DND-41 (cell line): ENCODE measurements around the gene PALD1.

Experiments
- ATAC-seq: fragments of 200-7000 bp; cut with Tn5 transposase; 3 replicates; pipeline ENCODE4 v1.9.1; 2021; ENCODE audit warnings: low read depth; ENCODE audit not compliant: insufficient read depth
- DNase-seq: peaks from one replicate; pipeline ENCODE4 v3.0.0-alpha.2; 2020
- H2AFZ ChIP-seq: 2 replicates; pipeline ENCODE4 v1.6.0; 2012; ENCODE audit warnings: low read depth, low read length
- H3K27ac ChIP-seq: 2 replicates; pipeline ENCODE4 v1.5.1; 2012; ENCODE audit warnings: low read length, inconsistent platforms
- H3K27me3 ChIP-seq: fragments of 200-600 bp; sonication (generic); 2 replicates; pipeline ENCODE4 v1.6.0; 2012; ENCODE audit warnings: low read length, mild to moderate bottlenecking, inconsistent platforms; ENCODE audit not compliant: insufficient read depth, poor library complexity
- H3K36me3 ChIP-seq: 2 replicates; pipeline ENCODE4 v1.5.1; 2012; ENCODE audit warnings: low read length, inconsistent platforms; ENCODE audit not compliant: insufficient read depth
- H3K4me1 ChIP-seq: 2 replicates; pipeline ENCODE4 v1.5.1; 2012; ENCODE audit warnings: mild to moderate bottlenecking, low read length; ENCODE audit not compliant: insufficient read depth
- H3K4me2 ChIP-seq: 2 replicates; pipeline ENCODE4 v1.6.0; 2012; ENCODE audit warnings: mild to moderate bottlenecking, moderate library complexity, low read length, inconsistent platforms; ENCODE audit not compliant: insufficient read depth
- H3K4me3 ChIP-seq, 2 experiments: fragments of 200-600 bp in 1 of 2; shearing (Covaris generic) in 1 of 2; 2 replicates each; pipeline ENCODE4 v1.5.1; 2012 to 2016; ENCODE audit warnings: inconsistent platforms in 2 of 2, low read length in 2 of 2, mild to moderate bottlenecking in 2 of 2, low read depth in 1 of 2, moderate library complexity in 1 of 2
- H3K79me2 ChIP-seq: 2 replicates; pipeline ENCODE4 v1.6.0; 2012; ENCODE audit warnings: low read length, inconsistent platforms; ENCODE audit not compliant: insufficient read depth
- H3K9ac ChIP-seq: 2 replicates; pipeline ENCODE4 v1.6.0; 2012; ENCODE audit warnings: low read depth, mild to moderate bottlenecking, inconsistent platforms, low read length, moderate library complexity
- H3K9me3 ChIP-seq: 2 replicates; pipeline ENCODE4 v1.5.1; 2012; ENCODE audit warnings: low read length, moderate library complexity, mild to moderate bottlenecking, inconsistent platforms; ENCODE audit not compliant: insufficient read depth, severe bottlenecking
- H4K20me1 ChIP-seq: 2 replicates; pipeline ENCODE4 v1.6.0; 2012; ENCODE audit warnings: low read length; ENCODE audit not compliant: insufficient read depth
- EZH2 ChIP-seq: IDR thresholded peaks from 3 replicates; pipeline ENCODE4 v1.6.1; 2012; ENCODE audit warnings: borderline replicate concordance, low read depth, mild to moderate bottlenecking, moderate library complexity, low read length, inconsistent platforms; ENCODE audit not compliant: severe bottlenecking
- TF ChIP-seq, protein P1 (sequence below): IDR thresholded peaks from 2 replicates; pipeline ENCODE4 v1.5.1; 2012; ENCODE audit warnings: borderline replicate concordance, low read length, moderate library complexity, mild to moderate bottlenecking; ENCODE audit not compliant: poor library complexity, severe bottlenecking; ENCODE audit errors: extremely low read depth

PALD1 gene

DNA sequence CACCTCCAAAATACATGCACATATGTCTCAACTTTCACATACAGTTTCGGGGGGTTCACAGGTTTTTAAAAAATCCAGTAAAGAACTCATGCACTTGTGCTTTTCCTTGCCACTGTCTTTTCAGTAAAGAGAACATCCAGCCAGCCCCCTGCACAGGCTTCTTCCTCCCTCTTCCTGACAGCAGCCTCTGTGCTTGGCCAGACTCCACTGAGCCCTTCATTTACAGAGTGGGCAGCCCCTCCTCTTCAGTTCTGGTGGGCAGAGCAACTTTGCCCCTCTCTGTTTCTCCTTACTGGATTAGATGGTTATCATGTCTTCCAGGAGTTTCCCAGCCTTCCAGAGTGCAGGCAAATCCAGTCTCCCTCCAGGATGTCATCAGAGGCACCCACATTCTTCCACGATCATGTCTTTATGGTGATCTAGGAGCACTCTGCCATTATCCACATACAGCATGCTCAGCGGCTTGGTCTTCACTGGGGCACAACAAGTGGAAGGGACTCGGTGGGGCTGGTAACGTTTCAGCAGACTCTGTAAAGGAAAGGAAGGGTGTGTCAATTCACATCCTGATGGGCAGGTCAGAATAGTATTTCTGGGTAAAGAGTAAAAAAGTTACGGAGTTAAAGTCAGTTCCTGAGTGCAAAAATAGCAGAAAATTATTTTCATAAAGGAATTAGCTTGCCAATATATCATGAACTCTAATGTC lies 45.9 kb upstream of the PALD1 start:
- no peaks in the 10 kb centered on the region for H3K4me1 ChIP-seq
- H3K79me2 ChIP-seq: no peaks in the 10 kb centered on the region
- H3K9me3 ChIP-seq: no peaks in the 10 kb centered on the region
- no peak for ATAC-seq
- no peak overlapping the region for H3K27ac ChIP-seq
- peaks cover 20% of the 10 kb centered on the region; the same call in 1 of the 2 replicates for H3K36me3 ChIP-seq
- peaks cover 3% of the 10 kb centered on the region; the same call in 1 of the 2 replicates for H4K20me1 ChIP-seq
- H3K4me2 ChIP-seq: no peak overlapping the region
- no peak overlapping the region for H2AFZ ChIP-seq
- H3K27me3 ChIP-seq: no peaks in the 10 kb centered on the region
- no peak overlapping the region for H3K9ac ChIP-seq
- TF ChIP-seq EZH2: no peak
- TF ChIP-seq, protein P1, sequence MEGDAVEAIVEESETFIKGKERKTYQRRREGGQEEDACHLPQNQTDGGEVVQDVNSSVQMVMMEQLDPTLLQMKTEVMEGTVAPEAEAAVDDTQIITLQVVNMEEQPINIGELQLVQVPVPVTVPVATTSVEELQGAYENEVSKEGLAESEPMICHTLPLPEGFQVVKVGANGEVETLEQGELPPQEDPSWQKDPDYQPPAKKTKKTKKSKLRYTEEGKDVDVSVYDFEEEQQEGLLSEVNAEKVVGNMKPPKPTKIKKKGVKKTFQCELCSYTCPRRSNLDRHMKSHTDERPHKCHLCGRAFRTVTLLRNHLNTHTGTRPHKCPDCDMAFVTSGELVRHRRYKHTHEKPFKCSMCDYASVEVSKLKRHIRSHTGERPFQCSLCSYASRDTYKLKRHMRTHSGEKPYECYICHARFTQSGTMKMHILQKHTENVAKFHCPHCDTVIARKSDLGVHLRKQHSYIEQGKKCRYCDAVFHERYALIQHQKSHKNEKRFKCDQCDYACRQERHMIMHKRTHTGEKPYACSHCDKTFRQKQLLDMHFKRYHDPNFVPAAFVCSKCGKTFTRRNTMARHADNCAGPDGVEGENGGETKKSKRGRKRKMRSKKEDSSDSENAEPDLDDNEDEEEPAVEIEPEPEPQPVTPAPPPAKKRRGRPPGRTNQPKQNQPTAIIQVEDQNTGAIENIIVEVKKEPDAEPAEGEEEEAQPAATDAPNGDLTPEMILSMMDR: no peak
- DNase-seq: no peak
- no peak overlapping the region for H3K4me3 ChIP-seq

DNA sequence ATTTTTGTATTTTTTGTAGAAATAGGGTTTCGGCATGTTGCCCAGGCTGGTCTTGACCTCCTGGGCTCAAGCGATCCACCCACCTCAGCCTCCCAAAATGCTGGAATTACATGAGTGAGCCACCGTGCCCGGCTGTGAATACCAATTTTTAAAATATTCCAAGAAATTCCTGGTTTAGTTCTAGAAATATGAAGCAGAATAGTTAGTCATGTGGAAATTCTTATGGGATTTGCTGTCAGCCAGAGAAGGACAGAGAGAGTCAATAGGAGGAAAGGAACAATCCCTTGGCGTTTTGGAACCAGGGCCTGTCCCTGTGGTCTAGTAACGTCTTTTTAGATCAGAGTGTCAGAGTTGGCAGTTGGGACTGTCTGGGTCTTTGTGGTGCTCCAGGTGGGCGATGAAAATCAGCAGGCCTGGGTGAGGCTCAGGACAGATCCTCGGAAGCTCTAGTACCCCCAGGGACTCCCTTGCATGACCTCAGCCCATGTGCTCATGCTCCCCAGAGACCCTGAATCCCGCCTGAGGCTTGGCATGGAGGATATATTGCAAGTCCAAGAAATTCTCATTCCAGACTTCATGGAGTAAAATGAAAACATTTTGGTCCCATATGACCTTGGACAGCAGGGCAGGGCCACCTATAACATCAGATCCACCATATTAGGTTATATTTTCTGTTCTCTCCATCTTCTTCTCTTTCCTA lies 44.8 kb upstream of the PALD1 start:
- H3K9ac ChIP-seq: no peak overlapping the region
- no peak for DNase-seq
- no peak overlapping the region for H3K4me3 ChIP-seq
- H3K36me3 ChIP-seq: peaks cover 11% of the 10 kb centered on the region; the same call in 1 of the 2 replicates
- TF ChIP-seq EZH2: no peak
- TF ChIP-seq, protein P1: no peak
- H3K9me3 ChIP-seq: no peaks in the 10 kb centered on the region
- no peak overlapping the region for H3K27ac ChIP-seq
- no peaks in the 10 kb centered on the region for H3K27me3 ChIP-seq
- peaks cover 3% of the 10 kb centered on the region; the same call in 1 of the 2 replicates for H4K20me1 ChIP-seq
- H3K4me2 ChIP-seq: no peak overlapping the region
- no peaks in the 10 kb centered on the region for H3K79me2 ChIP-seq
- H2AFZ ChIP-seq: no peak overlapping the region
- no peak for ATAC-seq
- no peaks in the 10 kb centered on the region for H3K4me1 ChIP-seq

DNA sequence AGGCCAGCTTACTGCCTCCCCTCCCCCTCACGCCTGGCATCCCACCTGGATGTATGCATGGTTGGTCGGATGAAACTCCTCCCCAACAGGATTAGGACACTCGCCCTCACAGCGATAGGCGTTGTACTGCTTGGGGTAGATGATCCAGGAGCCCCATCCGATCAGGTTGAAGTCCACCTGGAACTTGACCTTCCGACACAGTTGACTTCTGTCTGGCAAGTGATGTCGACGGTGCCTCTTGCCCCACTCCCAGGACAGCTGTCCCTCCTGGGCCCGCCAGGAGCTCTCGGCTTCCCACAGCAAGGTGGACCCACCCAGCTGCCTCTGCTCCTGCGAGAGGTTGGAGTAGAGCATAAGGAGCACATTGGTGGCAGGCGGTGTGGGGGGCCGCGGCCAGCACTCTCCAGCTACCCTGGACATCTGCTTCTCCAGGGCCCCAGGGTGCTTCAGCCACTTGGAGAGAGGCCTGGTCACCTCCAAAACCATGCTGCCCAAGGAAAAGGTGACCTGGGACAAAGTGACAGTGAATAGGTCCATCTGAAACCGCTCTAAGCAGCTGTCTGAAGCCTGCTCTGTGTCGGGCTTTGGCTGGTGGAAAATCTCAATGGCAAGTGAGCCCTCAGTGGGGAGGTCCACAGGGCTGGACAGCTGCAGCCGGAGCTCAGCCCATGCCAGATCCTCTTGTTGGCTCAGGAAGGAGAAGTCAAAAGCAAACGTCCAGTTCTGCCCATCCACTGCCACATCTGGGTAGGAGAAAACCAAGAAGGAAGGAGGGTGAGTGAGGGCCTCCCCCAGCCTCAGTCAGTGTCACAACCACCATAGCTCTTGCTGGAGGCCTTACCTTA lies 43.1 kb upstream of the PALD1 start:
- no peaks in the 10 kb centered on the region for H3K79me2 ChIP-seq
- H3K27me3 ChIP-seq: no peaks in the 10 kb centered on the region
- H3K4me2 ChIP-seq: no peak overlapping the region
- no peak for TF ChIP-seq EZH2
- TF ChIP-seq, protein P1: no peak
- H4K20me1 ChIP-seq: peaks cover 3% of the 10 kb centered on the region; the same call in 1 of the 2 replicates
- ATAC-seq: no peak
- no peaks in the 10 kb centered on the region for H3K9me3 ChIP-seq
- H3K4me1 ChIP-seq: no peaks in the 10 kb centered on the region
- no peak for DNase-seq
- H3K36me3 ChIP-seq: no peaks in the 10 kb centered on the region
- H3K9ac ChIP-seq: no peak overlapping the region
- H3K4me3 ChIP-seq: no peak overlapping the region
- H2AFZ ChIP-seq: no peak overlapping the region
- H3K27ac ChIP-seq: no peak overlapping the region
